Activated CD4-positive, alpha-beta T cell treated with anti-CD3 and anti-CD28 coated beads for 1 hour (primary cell): ENCODE data around the gene FNDC1.
"Not testable (repeated sequence)": the region's sequence is repeated elsewhere in the genome, so short reads cannot be mapped to it uniquely, and the experiment has no call there.

Experiments
- DNase-seq: peaks from one replicate; pipeline ENCODE4 v3.0.0-alpha.2; 2020

The FNDC1 gene

GRCh38 chr6:159259441-159260125, 90.4 kb downstream of the FNDC1 start:
- no peak for DNase-seq

- DNase-seq: no peak
Observed at GRCh38 chr6:159260208-159260607, 91.0 kb downstream of the FNDC1 start.

- DNase-seq: no peak
Observed at GRCh38 chr6:159261995-159262394, 92.8 kb downstream of the FNDC1 start.

GRCh38 chr6:159262586-159262985, 93.4 kb downstream of the FNDC1 start:
- no peak for DNase-seq

- DNase-seq: no peak
Observed at GRCh38 chr6:159267165-159267564, 98.0 kb downstream of the FNDC1 start.

GRCh38 chr6:159268511-159268910, 99.3 kb downstream of the FNDC1 start:
- no peak for DNase-seq

GRCh38 chr6:159271257-159271656, 102.1 kb downstream of the FNDC1 start:
- DNase-seq: no peak

- DNase-seq: no peak
Observed at GRCh38 chr6:159278626-159279025, 109.4 kb downstream of the FNDC1 start.

GRCh38 chr6:159279790-159280277, 110.6 kb downstream of the FNDC1 start:
- DNase-seq: no peak

- no peak for DNase-seq
Observed at GRCh38 chr6:159282421-159282820, 113.2 kb downstream of the FNDC1 start.

GRCh38 chr6:159284661-159285060, 115.5 kb downstream of the FNDC1 start:
- not testable (repeated sequence) for DNase-seq

GRCh38 chr6:159298840-159299239, 129.6 kb downstream of the FNDC1 start:
- no peak for DNase-seq

GRCh38 chr6:159299566-159299965, 130.4 kb downstream of the FNDC1 start:
- no peak for DNase-seq

GRCh38 chr6:159301277-159301676, 132.1 kb downstream of the FNDC1 start:
- no peak for DNase-seq

- no peak for DNase-seq
Observed at GRCh38 chr6:159301810-159302593, 132.8 kb downstream of the FNDC1 start.

GRCh38 chr6:159302594-159302992, 133.4 kb downstream of the FNDC1 start:
- DNase-seq: no peak

- DNase-seq: no peak
Observed at GRCh38 chr6:159303159-159303558, 134.0 kb downstream of the FNDC1 start.

GRCh38 chr6:159303784-159304183, 134.6 kb downstream of the FNDC1 start:
- no peak for DNase-seq

- DNase-seq: no peak
Observed at GRCh38 chr6:159304641-159305040, 135.4 kb downstream of the FNDC1 start.

GRCh38 chr6:159305159-159305558, 136.0 kb downstream of the FNDC1 start:
- no peak for DNase-seq

- DNase-seq: no peak
Observed at GRCh38 chr6:159305804-159306537, 136.8 kb downstream of the FNDC1 start.

- DNase-seq: no peak
Observed at GRCh38 chr6:159307246-159307790, 138.1 kb downstream of the FNDC1 start.

- DNase-seq: no peak
Observed at GRCh38 chr6:159308198-159308597, 139.0 kb downstream of the FNDC1 start.
